Measurements from ENCODE around the gene GDAP2. TPM values are rescaled to one million over a fixed set of nuclear protein-coding genes. Genes with fewer than 3 reads are reported as not detected.
A peak's percentile ranks its signal among the peaks of the same experiment; 100 is the strongest.
"Not testable (repeated sequence)": the region's sequence is repeated elsewhere in the genome, so short reads cannot be mapped to it uniquely, and the experiment has no call there.

The GDAP2 gene
- 10 to 100 TPM; 26.1 to 37.2 TPM for total RNA-seq
- long read RNA-seq, donor 1, full-length matches to known transcripts: 3 of 6 reads
- long read RNA-seq, donor 1, partial matches to known transcripts: 1 of 6 reads
- long read RNA-seq, donor 1, other reads (novel, unspliced or antisense): 2 of 6 reads
- long read RNA-seq, donor 2, full-length matches to known transcripts: 7 of 13 reads
- long read RNA-seq, donor 2, partial matches to known transcripts: 1 of 13 reads
- long read RNA-seq, donor 2, other reads (novel, unspliced or antisense): 5 of 13 reads

- intact Hi-C loops (cut with DNase I): no loop called here
Observed at GRCh38 chr1:117929343-117930172, at the start of gene GDAP2, which contains the start of gene WDR3. Gene GDAP2, minus strand, starts transcription at chr1:117929621. Its CDS starts 9,264 bp downstream, at chr1:117920357. Gene WDR3, plus strand, starts transcription at chr1:117929739. Its CDS starts 3,581 bp downstream, at chr1:117933320.

GRCh38 chr1:117976381-117976780 is 47.0 kb upstream of the GDAP2 start:
- DNase-seq (ENCODE audit: low spot score): no peak
- intact Hi-C loops (cut with DNase I): no loop called here

More at GRCh38 chr1:117929343-117930172, at the start of gene GDAP2, which contains the start of gene WDR3:
- DNase-seq (ENCODE audit: low spot score): peak; percentile 99

- intact Hi-C loops (cut with DNase I): no loop called here
- DNase-seq (ENCODE audit: low spot score): no peak
Observed at GRCh38 chr1:117971777-117972176, 42.4 kb upstream of the GDAP2 start.

GRCh38 chr1:117970252-117970651 is 40.8 kb upstream of the GDAP2 start:
- DNase-seq (ENCODE audit: low spot score): no peak
- intact Hi-C loops (cut with DNase I): no loop called here

- DNase-seq (ENCODE audit: low spot score): no peak
- intact Hi-C loops (cut with DNase I): no loop called here
Observed at GRCh38 chr1:117967881-117968280, 38.5 kb upstream of the GDAP2 start.

GRCh38 chr1:117967477-117967876 is 38.1 kb upstream of the GDAP2 start:
- intact Hi-C loops (cut with DNase I): no loop called here
- no peak for DNase-seq (ENCODE audit: low spot score)

- intact Hi-C loops (cut with DNase I): no loop called here
- DNase-seq (ENCODE audit: low spot score): no peak
Observed at GRCh38 chr1:117964290-117965038, 35.0 kb upstream of the GDAP2 start.

- intact Hi-C loops (cut with DNase I): no loop called here
- DNase-seq (ENCODE audit: low spot score): no peak
Observed at GRCh38 chr1:117959364-117959763, 29.9 kb upstream of the GDAP2 start.

GRCh38 chr1:117952386-117952785 is 23.0 kb upstream of the GDAP2 start:
- intact Hi-C loops (cut with DNase I): no loop called here
- no peak for DNase-seq (ENCODE audit: low spot score)

GRCh38 chr1:117942293-117942692 is 12.9 kb upstream of the GDAP2 start:
- intact Hi-C loops (cut with DNase I): no loop called here
- DNase-seq (ENCODE audit: low spot score): no peak

GRCh38 chr1:117933769-117934168 is 4.3 kb upstream of the GDAP2 start:
- DNase-seq (ENCODE audit: low spot score): no peak
- intact Hi-C loops (cut with DNase I): no loop called here

GRCh38 chr1:117932576-117932975 is 3.2 kb upstream of the GDAP2 start:
- intact Hi-C loops (cut with DNase I): no loop called here
- DNase-seq (ENCODE audit: low spot score): no peak

- DNase-seq (ENCODE audit: low spot score): no peak
- intact Hi-C loops (cut with DNase I): no loop called here
Observed at GRCh38 chr1:117930484-117930883, 1.1 kb upstream of the GDAP2 start.

- DNase-seq (ENCODE audit: low spot score): no peak
- intact Hi-C loops (cut with DNase I): no loop called here
Observed at GRCh38 chr1:117930173-117930447, 689 bp upstream of the GDAP2 start.

GRCh38 chr1:117928881-117929342 is 509 bp downstream of the GDAP2 start:
- intact Hi-C loops (cut with DNase I): no loop called here
- DNase-seq (ENCODE audit: low spot score): peak; percentile 84

- no peak for DNase-seq (ENCODE audit: low spot score)
- intact Hi-C loops (cut with DNase I): no loop called here
Observed at GRCh38 chr1:117925981-117926380, 3.4 kb downstream of the GDAP2 start.

GRCh38 chr1:117922717-117923116 is 6.7 kb downstream of the GDAP2 start:
- intact Hi-C loops (cut with DNase I); DNase-seq (ENCODE audit: low spot score): not testable (repeated sequence)

- intact Hi-C loops (cut with DNase I): no loop called here
- DNase-seq (ENCODE audit: low spot score): no peak
Observed at GRCh38 chr1:117921991-117922390, 7.4 kb downstream of the GDAP2 start.

GRCh38 chr1:117919376-117919775 is 10.0 kb downstream of the GDAP2 start:
- DNase-seq (ENCODE audit: low spot score): no peak

GRCh38 chr1:117911051-117911450 is 18.4 kb downstream of the GDAP2 start:
- intact Hi-C loops (cut with DNase I): no loop called here
- no peak for DNase-seq (ENCODE audit: low spot score)

More at GRCh38 chr1:117919376-117919775, 10.0 kb downstream of the GDAP2 start:
- intact Hi-C loops (cut with DNase I): no loop called here
